Central memory CD4-positive, alpha-beta T cell (primary cell): ENCODE data around the gene FBXL7.

Experiments used
- DNase-seq: peaks from one replicate; pipeline ENCODE4 v3.0.0; 2022

Gene FBXL7

GRCh38 chr5:15722305-15722704 lies 222.3 kb downstream of the FBXL7 start:
- no peak for DNase-seq

GRCh38 chr5:15727375-15727774 lies 227.4 kb downstream of the FBXL7 start:
- DNase-seq: no peak

GRCh38 chr5:15728811-15729210 lies 228.8 kb downstream of the FBXL7 start:
- DNase-seq: no peak

GRCh38 chr5:15731699-15732098 lies 231.7 kb downstream of the FBXL7 start:
- DNase-seq: no peak

- DNase-seq: no peak
Observed at GRCh38 chr5:15734058-15734457, 234.1 kb downstream of the FBXL7 start.

- DNase-seq: no peak
Observed at GRCh38 chr5:15737036-15737821, 237.2 kb downstream of the FBXL7 start.

- no peak for DNase-seq
Observed at GRCh38 chr5:15737871-15738664, 238.1 kb downstream of the FBXL7 start.

- DNase-seq: no peak
Observed at GRCh38 chr5:15740383-15740782, 240.4 kb downstream of the FBXL7 start.

- no peak for DNase-seq
Observed at GRCh38 chr5:15741591-15741990, 241.6 kb downstream of the FBXL7 start.

- no peak for DNase-seq
Observed at GRCh38 chr5:15746833-15747232, 246.9 kb downstream of the FBXL7 start.

- no peak for DNase-seq
Observed at GRCh38 chr5:15748266-15748665, 248.3 kb downstream of the FBXL7 start.

- DNase-seq: no peak
Observed at GRCh38 chr5:15752663-15753285, 252.8 kb downstream of the FBXL7 start.

- DNase-seq: no peak
Observed at GRCh38 chr5:15753752-15754151, 253.8 kb downstream of the FBXL7 start.

GRCh38 chr5:15757103-15757502 lies 257.1 kb downstream of the FBXL7 start:
- no peak for DNase-seq

GRCh38 chr5:15757619-15758018 lies 257.6 kb downstream of the FBXL7 start:
- DNase-seq: no peak

- DNase-seq: no peak
Observed at GRCh38 chr5:15762668-15763067, 262.7 kb downstream of the FBXL7 start.

GRCh38 chr5:15763754-15764153 lies 263.8 kb downstream of the FBXL7 start:
- no peak for DNase-seq

GRCh38 chr5:15768936-15769335 lies 269.0 kb downstream of the FBXL7 start:
- no peak for DNase-seq

- no peak for DNase-seq
Observed at GRCh38 chr5:15772131-15772530, 272.2 kb downstream of the FBXL7 start.

GRCh38 chr5:15774632-15775031 lies 274.7 kb downstream of the FBXL7 start:
- DNase-seq: no peak

- no peak for DNase-seq
Observed at GRCh38 chr5:15776346-15776745, 276.4 kb downstream of the FBXL7 start.

- no peak for DNase-seq
Observed at GRCh38 chr5:15783734-15784133, 283.8 kb downstream of the FBXL7 start.

- DNase-seq: no peak
Observed at GRCh38 chr5:15785531-15785981, 285.6 kb downstream of the FBXL7 start.

GRCh38 chr5:15786326-15786725 lies 286.3 kb downstream of the FBXL7 start:
- no peak for DNase-seq
